Liver (tissue), 9 donors: Measurements from ENCODE around the gene IMPA2. TPM values are rescaled to one million over a fixed set of nuclear protein-coding genes. Genes with fewer than 3 reads are reported as not detected.

Experiments used
- DNase-seq: peaks from one replicate; pipeline ENCODE4 v3.0.0-alpha.2; 2017; ENCODE audit warnings: low spot score
- H3K27ac ChIP-seq, 2 donors: one replicate each; pipeline ENCODE4 v1.7.0; 2013; ENCODE audit warnings: inconsistent platforms in 2 of 2, low read length in 2 of 2, control low read depth in 1 of 2, low read depth in 1 of 2, mild to moderate bottlenecking in 1 of 2
- H3K27me3 ChIP-seq, 4 donors: one replicate each; pipeline versions ENCODE4 v1.6.1 to v1.7.0; 2013; ENCODE audit warnings: low read length in 3 of 4, inconsistent platforms in 1 of 4, mild to moderate bottlenecking in 1 of 4, moderate library complexity in 1 of 4; ENCODE audit not compliant: control insufficient read depth in 4 of 4, insufficient read depth in 4 of 4
- H3K36me3 ChIP-seq, 4 donors: one replicate each; pipeline versions ENCODE4 v1.6.1 to v1.7.0; 2013; ENCODE audit warnings: low read length in 3 of 4, mild to moderate bottlenecking in 3 of 4, low read depth in 1 of 4, moderate library complexity in 1 of 4; ENCODE audit not compliant: control insufficient read depth in 4 of 4, insufficient read depth in 3 of 4
- H3K4me1 ChIP-seq, 4 donors: one replicate each; pipeline versions ENCODE4 v1.6.1 to v1.7.0; 2013; ENCODE audit warnings: low read length in 3 of 4, mild to moderate bottlenecking in 3 of 4, moderate library complexity in 1 of 4; ENCODE audit not compliant: control insufficient read depth in 4 of 4, insufficient read depth in 4 of 4
- H3K4me3 ChIP-seq, 3 donors: one replicate each; pipeline versions ENCODE4 v1.6.1 to v1.7.0; 2013; ENCODE audit warnings: low read length in 3 of 3, control low read depth in 1 of 3, low read depth in 1 of 3, mild to moderate bottlenecking in 1 of 3
- H3K9ac ChIP-seq, 2 donors: one replicate each; pipeline ENCODE4 v1.7.0; 2013; ENCODE audit warnings: low read length in 2 of 2, mild to moderate bottlenecking in 2 of 2, moderate library complexity in 2 of 2, control low read depth in 1 of 2, low read depth in 1 of 2
- H3K9me3 ChIP-seq, 4 donors: one replicate each; pipeline versions ENCODE4 v1.6.1 to v1.7.0; 2013; ENCODE audit warnings: low read length in 3 of 4; ENCODE audit not compliant: control insufficient read depth in 4 of 4
- FOXA2 ChIP-seq: IDR thresholded peaks from 2 replicates; pipeline ENCODE4 v1.6.1; 2016; ENCODE audit warnings: antibody characterized with exemption
- GABPA ChIP-seq, 2 donors: IDR thresholded peaks in 1 of 2; conservative IDR thresholded peaks in 1 of 2; 2 replicates each; pipeline ENCODE4 v1.6.1; 2016; ENCODE audit warnings: antibody characterized with exemption in 2 of 2, mild to moderate bottlenecking in 1 of 2, moderate library complexity in 1 of 2
- HNF4A ChIP-seq, 2 donors: conservative IDR thresholded peaks; 2 replicates each; pipeline ENCODE4 v1.6.1; 2016; ENCODE audit warnings: antibody characterized with exemption in 2 of 2, mild to moderate bottlenecking in 2 of 2
- HNF4G ChIP-seq: IDR thresholded peaks from 2 replicates; pipeline ENCODE4 v1.6.1; 2016; ENCODE audit warnings: antibody characterized with exemption
- JUND ChIP-seq, 2 donors: IDR thresholded peaks; 2 replicates each; pipeline ENCODE4 v1.6.1; 2016; ENCODE audit warnings: antibody characterized with exemption in 2 of 2
- RAD21 ChIP-seq, 2 donors: IDR thresholded peaks; 2 replicates each; pipeline ENCODE4 v1.6.1; 2016; ENCODE audit warnings: antibody characterized with exemption in 2 of 2, mild to moderate bottlenecking in 2 of 2
- RXRA ChIP-seq, 2 donors: IDR thresholded peaks; 2 replicates each; pipeline ENCODE4 v1.6.1; 2017 to 2018; ENCODE audit warnings: antibody characterized with exemption in 2 of 2, mild to moderate bottlenecking in 1 of 2
- SP1 ChIP-seq: IDR thresholded peaks from 2 replicates; pipeline ENCODE4 v1.6.1; 2018; ENCODE audit warnings: antibody characterized with exemption, mild to moderate bottlenecking
- TAF1 ChIP-seq: conservative IDR thresholded peaks from 2 replicates; pipeline ENCODE4 v1.6.1; 2016; ENCODE audit warnings: antibody characterized with exemption, mild to moderate bottlenecking
- YY1 ChIP-seq: IDR thresholded peaks from 2 replicates; pipeline ENCODE4 v1.6.1; 2016; ENCODE audit warnings: antibody characterized with exemption, mild to moderate bottlenecking
- WGBS: extraction: QIAGEN DNeasy Blood & Tissue Kit; methylation state at CpG from one replicate; pipeline ENCODE4 v1.1.7; 2013; 5-methylcytosine and 5-hydroxymethylcytosine counted together
- polyA plus RNA-seq, 2 donors: library from polyadenylated mRNA; stranded (reverse) in 1 of 2; unstranded in 1 of 2; fragments of 200-250 nt in 1 of 2; fragments of >200 nt in 1 of 2; fragmentation: Nextera tagmentation in 1 of 2; extraction: Ambion mirVana in 1 of 2; gene quantifications; one replicate each; pipeline versions ENCODE4 v1.2.1 to v1.2.3, GENCODE V29; 2013 to 2015
- total RNA-seq, 2 donors: library from RNA; depleted of rRNA; stranded (reverse); fragments of >200 nt; gene quantifications; one replicate each; pipeline ENCODE4 v1.2.3, GENCODE V29; 2014
- TF ChIP-seq, protein P1 (sequence below): IDR thresholded peaks from 2 replicates; pipeline ENCODE4 v1.6.1; 2016; ENCODE audit warnings: antibody characterized with exemption
- TF ChIP-seq, protein P2 (sequence below): IDR thresholded peaks from 2 replicates; pipeline ENCODE4 v1.6.1; 2016; ENCODE audit warnings: antibody characterized with exemption, mild to moderate bottlenecking
- TF ChIP-seq, protein P3 (sequence below): IDR thresholded peaks from 2 replicates; pipeline ENCODE4 v1.6.1; 2016; ENCODE audit warnings: antibody characterized with exemption
- TF ChIP-seq, protein P4 (sequence below): IDR thresholded peaks from 2 replicates; pipeline ENCODE4 v1.6.1; 2016; ENCODE audit warnings: antibody characterized with exemption
- TF ChIP-seq, protein P5 (sequence below): fragments of 150-350 bp; IDR thresholded peaks from 2 replicates; pipeline ENCODE4 v1.5.1; 2017; ENCODE audit warnings: improper control_type of control experiment, low read depth, low read length; ENCODE audit not compliant: missing input control
- donor health status: healthy.
- donor health status: healthy.
- donor health status: healthy.
- donor health status: healthy.
- donor health status: healthy.

The IMPA2 gene
- total and polyA plus RNA-seq, 4 donors: 27.5 to 55.8 (median 48.2) TPM

DNA sequence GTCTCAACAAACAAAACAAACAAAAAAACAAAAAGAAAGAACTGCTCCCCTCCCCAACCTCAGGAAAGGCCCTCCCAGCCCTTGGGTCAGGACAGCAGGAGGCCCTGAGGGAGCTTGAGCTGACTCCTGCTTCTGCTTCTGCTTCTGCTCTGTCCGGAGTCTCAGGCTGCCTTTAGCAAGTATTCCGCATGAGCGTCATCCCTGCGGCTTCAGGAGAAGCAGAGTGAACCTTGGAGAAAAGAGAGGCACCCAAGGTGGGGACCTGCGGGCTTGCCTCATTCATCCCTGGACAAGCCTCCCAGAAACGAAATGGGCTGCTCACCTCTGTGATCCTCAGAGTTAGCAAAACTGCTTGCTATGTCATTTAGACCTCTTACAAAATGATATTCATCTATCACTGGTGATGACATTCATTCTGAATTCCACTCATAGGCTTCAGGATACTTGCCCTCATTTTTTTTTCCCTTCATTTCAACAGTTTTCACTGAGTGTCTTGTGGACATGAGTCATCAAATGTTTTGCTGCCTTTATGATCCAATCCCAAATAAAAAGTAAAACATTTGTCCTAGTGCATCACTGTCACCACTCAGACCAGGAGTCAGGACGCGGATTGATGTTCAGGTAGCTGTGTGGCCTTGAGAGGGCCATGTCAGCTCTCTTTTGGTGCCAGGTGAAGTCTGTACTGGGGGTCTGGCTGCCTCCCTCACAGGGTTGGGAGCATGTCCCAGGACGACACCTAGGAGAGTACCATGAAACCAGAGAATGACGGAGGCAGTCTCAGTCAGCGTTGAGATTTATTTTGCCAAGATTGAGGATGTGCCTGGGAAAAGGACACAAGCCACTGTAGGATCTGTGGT lies 51.7 kb downstream of the IMPA2 start:
- no peaks in the 10 kb centered on the region for H3K9me3 ChIP-seq
- H3K9ac ChIP-seq: no peak overlapping the region
- no peaks in the 10 kb centered on the region for H3K4me1 ChIP-seq
- H3K27me3 ChIP-seq: no peaks in the 10 kb centered on the region
- TF ChIP-seq, protein P1, sequence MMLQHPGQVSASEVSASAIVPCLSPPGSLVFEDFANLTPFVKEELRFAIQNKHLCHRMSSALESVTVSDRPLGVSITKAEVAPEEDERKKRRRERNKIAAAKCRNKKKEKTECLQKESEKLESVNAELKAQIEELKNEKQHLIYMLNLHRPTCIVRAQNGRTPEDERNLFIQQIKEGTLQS: no peak
- TF ChIP-seq FOXA2 (no peak), RXRA (IDR thresholded peaks at IDR 0.05) (no peak), HNF4A (conservative IDR thresholded peaks at IDR 0.05) (no peak), HNF4G (no peak), RAD21 (IDR thresholded peaks at IDR 0.05) (no peak), JUND (IDR thresholded peaks at IDR 0.05) (no peak), YY1 (no peak), TAF1 (no peak), GABPA (IDR thresholded peaks at IDR 0.05 in 1 of 2, conservative IDR thresholded peaks at IDR 0.05 in 1 of 2) (no peak), SP1 (no peak)
- TF ChIP-seq, protein P2, sequence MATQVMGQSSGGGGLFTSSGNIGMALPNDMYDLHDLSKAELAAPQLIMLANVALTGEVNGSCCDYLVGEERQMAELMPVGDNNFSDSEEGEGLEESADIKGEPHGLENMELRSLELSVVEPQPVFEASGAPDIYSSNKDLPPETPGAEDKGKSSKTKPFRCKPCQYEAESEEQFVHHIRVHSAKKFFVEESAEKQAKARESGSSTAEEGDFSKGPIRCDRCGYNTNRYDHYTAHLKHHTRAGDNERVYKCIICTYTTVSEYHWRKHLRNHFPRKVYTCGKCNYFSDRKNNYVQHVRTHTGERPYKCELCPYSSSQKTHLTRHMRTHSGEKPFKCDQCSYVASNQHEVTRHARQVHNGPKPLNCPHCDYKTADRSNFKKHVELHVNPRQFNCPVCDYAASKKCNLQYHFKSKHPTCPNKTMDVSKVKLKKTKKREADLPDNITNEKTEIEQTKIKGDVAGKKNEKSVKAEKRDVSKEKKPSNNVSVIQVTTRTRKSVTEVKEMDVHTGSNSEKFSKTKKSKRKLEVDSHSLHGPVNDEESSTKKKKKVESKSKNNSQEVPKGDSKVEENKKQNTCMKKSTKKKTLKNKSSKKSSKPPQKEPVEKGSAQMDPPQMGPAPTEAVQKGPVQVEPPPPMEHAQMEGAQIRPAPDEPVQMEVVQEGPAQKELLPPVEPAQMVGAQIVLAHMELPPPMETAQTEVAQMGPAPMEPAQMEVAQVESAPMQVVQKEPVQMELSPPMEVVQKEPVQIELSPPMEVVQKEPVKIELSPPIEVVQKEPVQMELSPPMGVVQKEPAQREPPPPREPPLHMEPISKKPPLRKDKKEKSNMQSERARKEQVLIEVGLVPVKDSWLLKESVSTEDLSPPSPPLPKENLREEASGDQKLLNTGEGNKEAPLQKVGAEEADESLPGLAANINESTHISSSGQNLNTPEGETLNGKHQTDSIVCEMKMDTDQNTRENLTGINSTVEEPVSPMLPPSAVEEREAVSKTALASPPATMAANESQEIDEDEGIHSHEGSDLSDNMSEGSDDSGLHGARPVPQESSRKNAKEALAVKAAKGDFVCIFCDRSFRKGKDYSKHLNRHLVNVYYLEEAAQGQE: no peak
- TF ChIP-seq, protein P3, sequence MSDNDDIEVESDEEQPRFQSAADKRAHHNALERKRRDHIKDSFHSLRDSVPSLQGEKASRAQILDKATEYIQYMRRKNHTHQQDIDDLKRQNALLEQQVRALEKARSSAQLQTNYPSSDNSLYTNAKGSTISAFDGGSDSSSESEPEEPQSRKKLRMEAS: no peak
- TF ChIP-seq, protein P4, sequence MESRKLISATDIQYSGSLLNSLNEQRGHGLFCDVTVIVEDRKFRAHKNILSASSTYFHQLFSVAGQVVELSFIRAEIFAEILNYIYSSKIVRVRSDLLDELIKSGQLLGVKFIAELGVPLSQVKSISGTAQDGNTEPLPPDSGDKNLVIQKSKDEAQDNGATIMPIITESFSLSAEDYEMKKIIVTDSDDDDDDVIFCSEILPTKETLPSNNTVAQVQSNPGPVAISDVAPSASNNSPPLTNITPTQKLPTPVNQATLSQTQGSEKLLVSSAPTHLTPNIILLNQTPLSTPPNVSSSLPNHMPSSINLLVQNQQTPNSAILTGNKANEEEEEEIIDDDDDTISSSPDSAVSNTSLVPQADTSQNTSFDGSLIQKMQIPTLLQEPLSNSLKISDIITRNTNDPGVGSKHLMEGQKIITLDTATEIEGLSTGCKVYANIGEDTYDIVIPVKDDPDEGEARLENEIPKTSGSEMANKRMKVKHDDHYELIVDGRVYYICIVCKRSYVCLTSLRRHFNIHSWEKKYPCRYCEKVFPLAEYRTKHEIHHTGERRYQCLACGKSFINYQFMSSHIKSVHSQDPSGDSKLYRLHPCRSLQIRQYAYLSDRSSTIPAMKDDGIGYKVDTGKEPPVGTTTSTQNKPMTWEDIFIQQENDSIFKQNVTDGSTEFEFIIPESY: no peak
- TF ChIP-seq, protein P5, sequence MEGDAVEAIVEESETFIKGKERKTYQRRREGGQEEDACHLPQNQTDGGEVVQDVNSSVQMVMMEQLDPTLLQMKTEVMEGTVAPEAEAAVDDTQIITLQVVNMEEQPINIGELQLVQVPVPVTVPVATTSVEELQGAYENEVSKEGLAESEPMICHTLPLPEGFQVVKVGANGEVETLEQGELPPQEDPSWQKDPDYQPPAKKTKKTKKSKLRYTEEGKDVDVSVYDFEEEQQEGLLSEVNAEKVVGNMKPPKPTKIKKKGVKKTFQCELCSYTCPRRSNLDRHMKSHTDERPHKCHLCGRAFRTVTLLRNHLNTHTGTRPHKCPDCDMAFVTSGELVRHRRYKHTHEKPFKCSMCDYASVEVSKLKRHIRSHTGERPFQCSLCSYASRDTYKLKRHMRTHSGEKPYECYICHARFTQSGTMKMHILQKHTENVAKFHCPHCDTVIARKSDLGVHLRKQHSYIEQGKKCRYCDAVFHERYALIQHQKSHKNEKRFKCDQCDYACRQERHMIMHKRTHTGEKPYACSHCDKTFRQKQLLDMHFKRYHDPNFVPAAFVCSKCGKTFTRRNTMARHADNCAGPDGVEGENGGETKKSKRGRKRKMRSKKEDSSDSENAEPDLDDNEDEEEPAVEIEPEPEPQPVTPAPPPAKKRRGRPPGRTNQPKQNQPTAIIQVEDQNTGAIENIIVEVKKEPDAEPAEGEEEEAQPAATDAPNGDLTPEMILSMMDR: no peak
- 94% methylated on average over 11 of the region's 11 CpGs for WGBS
- no peak for DNase-seq
- H3K4me3 ChIP-seq: no peak overlapping the region
- no peak overlapping the region for H3K27ac ChIP-seq
- peaks cover 0 to 15% (median 7%) of the 10 kb centered on the region in 4 donors for H3K36me3 ChIP-seq
